PC-9 (cell line): ENCODE data around the gene CFAP53. TPM values are rescaled to one million over a fixed set of nuclear protein-coding genes. Genes with fewer than 3 reads are reported as not detected.
"Not testable (repeated sequence)": the region's sequence is repeated elsewhere in the genome, so short reads cannot be mapped to it uniquely, and the experiment has no call there.

Experiments
- BruUV-seq: library from RNA; stranded (reverse); fragments of 400-500 nt; replicated peaks from 2 replicates; lab custom pipeline; 2021; lab: Mats Ljungman, UMichigan
- CTCF ChIA-PET: fragments of 300-600 bp; sonication (Branson Sonifier 250); formaldehyde crosslinking; loops from one replicate; lab custom pipeline; 2022; ENCODE audit warnings: antibody characterized with exemption; lab: Charles Lee
- POLR2A ChIA-PET: fragments of 300-600 bp; sonication (Branson Sonifier 250); formaldehyde crosslinking; loops from one replicate; lab custom pipeline; 2022; ENCODE audit warnings: antibody characterized with exemption; ENCODE audit not compliant: unreplicated experiment; lab: Charles Lee
- DNase-seq, 2 experiments: peaks; one replicate each; pipeline versions ENCODE4 v3.0.0 to v3.0.0-alpha.2; 2015 to 2022; ENCODE audit warnings: mixed read lengths in 1 of 2
- H2AFZ ChIP-seq: fragments of 200-600 bp; sonication (generic); 2 replicates; pipeline ENCODE4 v1.8.1; 2017; ENCODE audit warnings: antibody characterized with exemption
- H3F3A ChIP-seq: fragments of 200-600 bp; sonication (generic); 2 replicates; pipeline ENCODE4 v1.8.1; 2017; ENCODE audit warnings: antibody characterized with exemption, mild to moderate bottlenecking, low read depth; ENCODE audit not compliant: insufficient read depth
- H3K27ac ChIP-seq: fragments of 200-600 bp; sonication (generic); 2 replicates; pipeline ENCODE4 v1.6.1; 2016; ENCODE audit warnings: mixed run types
- H3K27me3 ChIP-seq: fragments of 200-600 bp; sonication (generic); 2 replicates; pipeline ENCODE4 v1.6.1; 2016; ENCODE audit warnings: low read depth, mixed run types; ENCODE audit not compliant: insufficient read depth
- H3K36me3 ChIP-seq: fragments of 200-600 bp; sonication (generic); 2 replicates; pipeline ENCODE4 v1.6.1; 2016; ENCODE audit warnings: low read depth, mixed run types
- H3K4me1 ChIP-seq: fragments of 200-600 bp; sonication (generic); replicated peaks from 2 replicates; pipeline ENCODE4 v1.6.1; 2016; ENCODE audit warnings: mixed run types; ENCODE audit not compliant: insufficient read depth
- H3K4me2 ChIP-seq: fragments of 200-600 bp; sonication (generic); 2 replicates; pipeline ENCODE4 v1.6.1; 2017; ENCODE audit warnings: mixed run types
- H3K4me3 ChIP-seq: fragments of 200-600 bp; sonication (generic); 2 replicates; pipeline ENCODE4 v1.6.1; 2016; ENCODE audit warnings: mixed run types
- H3K79me2 ChIP-seq: fragments of 200-600 bp; sonication (generic); 2 replicates; pipeline ENCODE4 v1.6.1; 2017; ENCODE audit warnings: low read depth, mixed run types
- H3K9me2 ChIP-seq: fragments of 200-600 bp; sonication (generic); 2 replicates; pipeline ENCODE4 v1.8.1; 2017; ENCODE audit warnings: mild to moderate bottlenecking; ENCODE audit not compliant: insufficient read depth
- H3K9me3 ChIP-seq: fragments of 200-600 bp; sonication (generic); 2 replicates; pipeline ENCODE4 v1.8.1; 2016; ENCODE audit warnings: low read depth; ENCODE audit not compliant: insufficient read depth
- H4K20me1 ChIP-seq: fragments of 200-600 bp; sonication (generic); 2 replicates; pipeline ENCODE4 v1.8.1; 2017; ENCODE audit not compliant: insufficient read depth
- EZH2 ChIP-seq: fragments of 200-600 bp; sonication (generic); IDR thresholded peaks from 2 replicates; pipeline ENCODE4 v1.8.0; 2017; ENCODE audit warnings: antibody characterized with exemption, low read depth
- intact Hi-C: fragments of 100-400 bp; cut with micrococcal nuclease; formaldehyde crosslinking; loops from one replicate; pipeline ENCODE4 v1.10.0; 2022; ENCODE audit not compliant: unreplicated experiment
- total RNA-seq: library from RNA; stranded (reverse); gene quantifications from 2 replicates; pipeline ENCODE4 v1.2.3, GENCODE V29; 2021
- TF ChIP-seq, protein P1 (sequence below): fragments of 200-600 bp; sonication (generic); conservative IDR thresholded peaks from 2 replicates; pipeline ENCODE4 v1.6.1; 2017; ENCODE audit warnings: mixed run types, antibody characterized with exemption, mild to moderate bottlenecking, moderate library complexity

CFAP53 gene
- total RNA-seq, 1 experiment from 2014 or later, result 2.1 TPM

DNA sequence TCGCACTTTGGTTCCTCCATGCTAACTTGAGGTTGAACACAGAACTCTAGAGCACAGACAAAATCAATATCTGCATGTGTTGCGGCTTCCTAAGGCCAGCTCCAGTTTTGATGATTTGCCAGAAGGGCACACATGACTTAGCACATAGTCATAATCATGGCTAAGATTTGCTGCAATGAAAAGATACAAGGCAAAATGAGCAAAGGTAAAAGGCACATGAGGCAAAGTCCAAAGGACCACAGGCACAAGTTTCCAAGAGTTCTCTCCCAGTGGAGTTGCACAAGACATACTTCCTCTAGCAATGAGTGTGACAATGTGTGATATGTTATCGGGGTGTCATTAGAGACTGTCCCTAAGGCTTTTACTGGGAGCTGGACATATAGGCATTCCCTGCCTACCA, 45.4 kb upstream of the CFAP53 start:
- H3K4me2 ChIP-seq, result no peak overlapping the region
- POLR2A ChIA-PET, result no interaction called here
- no peaks in the 10 kb centered on the region for H3K36me3 ChIP-seq
- CTCF ChIA-PET, result no interaction called here
- no peak overlapping the region for H3K27ac ChIP-seq
- DNase-seq, result no peak
- no peak overlapping the region for H2AFZ ChIP-seq
- no peak overlapping the region for H3K4me3 ChIP-seq
- H3K4me1 ChIP-seq, result peaks cover 18% of the 10 kb centered on the region
- no peaks in the 10 kb centered on the region for H3K79me2 ChIP-seq
- TF ChIP-seq, protein P1, sequence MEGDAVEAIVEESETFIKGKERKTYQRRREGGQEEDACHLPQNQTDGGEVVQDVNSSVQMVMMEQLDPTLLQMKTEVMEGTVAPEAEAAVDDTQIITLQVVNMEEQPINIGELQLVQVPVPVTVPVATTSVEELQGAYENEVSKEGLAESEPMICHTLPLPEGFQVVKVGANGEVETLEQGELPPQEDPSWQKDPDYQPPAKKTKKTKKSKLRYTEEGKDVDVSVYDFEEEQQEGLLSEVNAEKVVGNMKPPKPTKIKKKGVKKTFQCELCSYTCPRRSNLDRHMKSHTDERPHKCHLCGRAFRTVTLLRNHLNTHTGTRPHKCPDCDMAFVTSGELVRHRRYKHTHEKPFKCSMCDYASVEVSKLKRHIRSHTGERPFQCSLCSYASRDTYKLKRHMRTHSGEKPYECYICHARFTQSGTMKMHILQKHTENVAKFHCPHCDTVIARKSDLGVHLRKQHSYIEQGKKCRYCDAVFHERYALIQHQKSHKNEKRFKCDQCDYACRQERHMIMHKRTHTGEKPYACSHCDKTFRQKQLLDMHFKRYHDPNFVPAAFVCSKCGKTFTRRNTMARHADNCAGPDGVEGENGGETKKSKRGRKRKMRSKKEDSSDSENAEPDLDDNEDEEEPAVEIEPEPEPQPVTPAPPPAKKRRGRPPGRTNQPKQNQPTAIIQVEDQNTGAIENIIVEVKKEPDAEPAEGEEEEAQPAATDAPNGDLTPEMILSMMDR, result no peak
- no peak for TF ChIP-seq EZH2
- intact Hi-C loops, result no loop called here
- H3K9me2 ChIP-seq, result no peaks in the 10 kb centered on the region
- no TSS peak for BruUV-seq
- peaks cover 23% of the 10 kb centered on the region for H3F3A ChIP-seq
- H4K20me1 ChIP-seq, result no peaks in the 10 kb centered on the region
- no peaks in the 10 kb centered on the region for H3K9me3 ChIP-seq
- H3K27me3 ChIP-seq, result no peaks in the 10 kb centered on the region

DNA sequence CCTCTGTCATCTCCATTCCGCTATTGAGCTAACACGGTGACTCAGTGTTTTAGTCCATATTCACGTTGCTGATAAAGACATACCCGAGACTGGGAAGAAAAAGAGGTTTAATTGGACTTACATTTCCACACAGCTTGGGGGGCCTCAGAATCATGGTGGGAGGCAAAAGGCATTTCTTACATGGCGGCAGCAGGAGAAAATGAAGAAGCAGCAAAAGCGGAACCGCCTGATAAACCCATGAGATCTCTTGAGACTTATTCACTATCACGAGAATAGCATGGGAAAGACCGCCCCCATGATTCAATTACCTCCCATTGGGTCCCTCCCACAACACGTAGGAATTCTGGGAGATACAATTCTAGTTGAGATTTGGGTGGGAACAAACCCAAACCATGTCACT, 43.8 kb upstream of the CFAP53 start:
- H3K4me2 ChIP-seq, result no peak overlapping the region
- H3K4me3 ChIP-seq, result no peak overlapping the region
- CTCF ChIA-PET, result no interaction called here
- peaks cover 23% of the 10 kb centered on the region for H3F3A ChIP-seq
- no peaks in the 10 kb centered on the region for H3K27me3 ChIP-seq
- no peak overlapping the region for H2AFZ ChIP-seq
- BruUV-seq, result no TSS peak
- H3K36me3 ChIP-seq, result no peaks in the 10 kb centered on the region
- H3K27ac ChIP-seq, result no peak overlapping the region
- H3K4me1 ChIP-seq, result peaks cover 18% of the 10 kb centered on the region
- H3K9me3 ChIP-seq, result peaks cover 2% of the 10 kb centered on the region; the same call in 1 of the 2 replicates
- TF ChIP-seq, protein P1, result no peak
- no peak for TF ChIP-seq EZH2
- DNase-seq, result no peak
- H3K79me2 ChIP-seq, result no peaks in the 10 kb centered on the region
- no peaks in the 10 kb centered on the region for H4K20me1 ChIP-seq
- POLR2A ChIA-PET, result no interaction called here
- H3K9me2 ChIP-seq, result no peaks in the 10 kb centered on the region
- intact Hi-C loops, result no loop called here

DNA sequence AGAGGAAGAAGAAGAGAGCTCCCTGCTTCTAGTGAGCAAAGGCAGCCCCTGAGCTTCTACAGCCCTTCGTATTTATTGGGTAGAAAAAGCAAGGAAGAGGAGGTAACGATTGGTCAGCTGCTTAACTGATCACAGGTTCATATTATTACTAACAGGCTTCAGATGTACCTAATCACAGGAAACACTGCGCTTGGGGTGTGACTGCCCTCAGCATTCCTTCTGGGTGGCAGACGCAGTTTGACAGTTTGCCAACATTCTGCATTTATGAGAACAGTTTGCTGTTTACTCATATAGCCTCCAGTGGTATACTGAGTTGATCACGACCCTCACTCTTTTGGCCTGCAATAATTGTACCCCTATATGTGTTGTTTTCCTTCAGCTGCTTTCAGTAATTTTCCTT, 42.6 kb upstream of the CFAP53 start:
- H3K9me3 ChIP-seq, H3K79me2 ChIP-seq, H3K36me3 ChIP-seq, H4K20me1 ChIP-seq, POLR2A ChIA-PET, BruUV-seq, H3K9me2 ChIP-seq, CTCF ChIA-PET, H3K27me3 ChIP-seq: not testable (repeated sequence)
- intact Hi-C loops, result loop anchor here (2.0 kb wide), 1 partner anchor 42 kb away; the partner anchor contains the start of gene CFAP53
- Histone ChIP-seq H2AFZ (peak overlapping the region; percentile 87; the same call in 1 of the 2 replicates), H3F3A (peaks cover 23% of the 10 kb centered on the region), H3K4me1 (peaks cover 18% of the 10 kb centered on the region), H3K4me3 (peak overlapping the region; percentile 78; the same call in 1 of the 2 replicates), H3K4me2 (peak overlapping the region; percentile 97), H3K27ac (peak overlapping the region; percentile 99)
- DNase-seq, result peak in 1 of 2 experiments; percentile 48
